ENCODE measurements around the gene ZNF496.
"Not testable (repeated sequence)": the region's sequence is repeated elsewhere in the genome, so short reads cannot be mapped to it uniquely, and the experiment has no call there.

Gene ZNF496

DNA sequence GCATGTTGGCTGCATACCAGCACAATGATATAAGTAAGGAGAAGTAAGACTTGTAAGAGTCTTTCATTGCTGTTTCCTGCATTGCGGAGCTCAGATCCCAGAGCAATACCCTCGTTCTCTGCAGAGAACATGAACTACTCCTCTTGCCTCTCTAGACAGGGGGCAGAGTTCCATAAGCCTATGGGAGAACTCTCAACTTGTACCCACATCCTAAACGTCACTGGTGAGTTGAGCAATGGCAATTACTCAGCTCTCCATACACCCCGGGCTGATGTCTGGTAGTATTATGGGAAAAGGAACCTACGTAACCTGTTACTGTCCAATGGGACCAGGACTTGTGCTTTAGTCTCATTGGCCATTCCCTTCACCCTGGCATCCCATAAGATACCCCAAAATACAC, 27.3 kb upstream of the ZNF496 start:
- no peak for DNase-seq

DNA sequence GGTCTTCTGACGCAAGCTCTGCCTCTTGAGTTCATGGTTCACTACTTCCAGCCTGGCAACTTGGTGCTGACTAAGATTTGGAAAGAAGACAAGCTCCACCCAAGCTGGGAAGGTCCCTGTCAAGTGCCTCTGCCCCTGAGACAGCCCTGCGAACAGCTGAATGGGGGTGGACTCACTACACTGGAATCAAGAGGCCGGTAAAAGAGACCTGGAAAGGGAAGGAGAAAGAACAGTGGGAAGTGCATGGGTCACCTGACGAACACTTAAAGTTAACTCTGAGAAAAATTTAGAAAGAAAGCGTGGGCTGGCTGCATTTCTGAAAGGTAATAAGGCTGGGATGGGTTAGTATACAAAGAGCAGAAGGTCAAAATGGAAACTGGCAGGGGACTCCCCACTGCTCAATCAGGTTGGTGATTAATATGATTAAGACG, 26.1 kb upstream of the ZNF496 start:
- DNase-seq = no peak

DNA sequence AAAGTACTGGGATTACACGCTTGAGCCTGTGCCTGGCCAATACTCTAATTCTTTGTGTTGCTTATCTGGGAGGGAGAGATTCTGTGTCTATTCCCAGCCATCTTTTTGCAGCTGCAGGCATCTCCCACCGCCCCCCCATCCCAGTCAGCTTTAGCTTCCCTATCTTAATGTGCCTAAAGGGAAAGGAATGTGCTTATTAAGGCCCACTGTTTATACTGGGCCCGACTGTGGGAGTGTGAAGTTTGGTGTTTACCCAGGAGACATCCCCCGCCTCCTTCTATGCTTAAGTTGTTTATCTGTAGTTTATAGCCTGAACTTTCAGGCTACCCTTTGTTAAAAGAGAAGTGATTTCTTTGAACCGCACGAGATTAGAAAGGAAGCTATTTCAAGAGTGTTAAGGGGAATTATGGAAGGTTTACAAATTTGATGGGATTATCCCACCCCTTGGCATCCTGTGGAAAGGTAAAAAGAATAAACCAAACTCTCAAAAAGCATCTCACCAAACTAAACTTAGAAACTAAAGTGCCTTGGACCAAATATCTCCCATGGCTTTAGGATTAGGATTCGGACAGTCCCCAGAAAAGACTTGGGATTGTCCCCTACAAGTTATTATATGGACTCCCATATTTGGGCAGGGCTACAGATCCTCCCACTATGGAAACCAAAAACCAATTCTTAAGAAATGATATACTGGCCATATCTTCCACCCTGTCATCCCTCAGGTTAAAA, 25.5 kb upstream of the ZNF496 start:
- no peak for DNase-seq

DNA sequence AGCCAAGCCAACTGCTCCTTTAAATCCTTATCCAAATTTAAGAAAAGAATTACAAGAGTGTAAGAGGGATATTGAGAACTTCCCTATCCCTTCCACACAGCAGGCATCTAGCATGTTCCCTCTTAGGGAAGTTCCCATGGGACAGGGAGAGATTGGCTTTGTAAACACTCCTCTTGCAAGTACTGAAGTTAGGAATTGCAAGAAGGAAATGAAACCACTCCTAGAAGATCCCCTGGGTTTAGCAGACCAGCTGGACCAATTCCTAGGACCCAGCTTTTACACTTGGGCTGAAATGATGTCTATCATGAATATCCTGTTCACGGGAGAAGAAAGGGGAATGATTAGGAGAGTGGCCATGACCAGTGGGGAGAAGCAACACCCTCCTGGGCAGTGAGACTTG, 23.5 kb upstream of the ZNF496 start:
- not testable (repeated sequence) for DNase-seq

DNA sequence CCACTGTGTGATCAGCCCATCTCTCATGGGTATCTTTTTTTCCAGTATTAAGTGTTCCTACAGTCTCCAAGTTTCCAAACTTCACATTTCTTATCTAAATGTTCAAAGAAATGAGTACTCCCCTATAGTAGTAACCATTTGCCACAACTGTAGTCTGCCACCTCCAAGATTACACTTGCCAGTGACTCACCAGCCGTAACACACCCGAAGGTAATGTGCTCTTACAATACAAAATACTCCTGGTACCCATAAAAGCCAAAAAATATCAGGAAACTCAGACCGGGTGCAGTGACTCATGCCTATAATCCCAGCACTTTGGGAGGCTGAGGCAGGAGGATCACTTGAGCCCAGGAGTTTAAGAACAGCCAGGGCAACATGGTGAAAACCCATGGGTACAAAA, 20.5 kb upstream of the ZNF496 start:
- DNase-seq = no peak

DNA sequence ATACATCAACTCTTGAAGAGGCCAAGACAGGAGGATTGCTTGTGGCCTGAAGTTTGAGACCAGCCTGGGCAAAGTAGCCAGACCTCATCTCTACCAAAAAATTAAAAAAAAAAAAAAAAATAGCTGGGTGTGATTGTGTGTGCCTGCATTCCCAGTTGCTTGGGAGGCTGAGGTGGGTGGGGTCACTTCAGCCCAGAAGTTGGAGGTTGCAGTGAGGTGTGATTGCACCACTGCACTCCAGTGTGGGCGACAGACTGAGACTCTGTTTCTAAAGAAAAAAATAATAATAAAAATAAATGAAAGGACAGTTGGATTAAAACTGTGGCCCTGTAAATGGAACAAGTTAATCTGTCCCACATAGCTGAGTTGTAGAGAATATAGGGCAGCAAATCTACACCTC, 18.9 kb upstream of the ZNF496 start:
- DNase-seq = no peak

DNA sequence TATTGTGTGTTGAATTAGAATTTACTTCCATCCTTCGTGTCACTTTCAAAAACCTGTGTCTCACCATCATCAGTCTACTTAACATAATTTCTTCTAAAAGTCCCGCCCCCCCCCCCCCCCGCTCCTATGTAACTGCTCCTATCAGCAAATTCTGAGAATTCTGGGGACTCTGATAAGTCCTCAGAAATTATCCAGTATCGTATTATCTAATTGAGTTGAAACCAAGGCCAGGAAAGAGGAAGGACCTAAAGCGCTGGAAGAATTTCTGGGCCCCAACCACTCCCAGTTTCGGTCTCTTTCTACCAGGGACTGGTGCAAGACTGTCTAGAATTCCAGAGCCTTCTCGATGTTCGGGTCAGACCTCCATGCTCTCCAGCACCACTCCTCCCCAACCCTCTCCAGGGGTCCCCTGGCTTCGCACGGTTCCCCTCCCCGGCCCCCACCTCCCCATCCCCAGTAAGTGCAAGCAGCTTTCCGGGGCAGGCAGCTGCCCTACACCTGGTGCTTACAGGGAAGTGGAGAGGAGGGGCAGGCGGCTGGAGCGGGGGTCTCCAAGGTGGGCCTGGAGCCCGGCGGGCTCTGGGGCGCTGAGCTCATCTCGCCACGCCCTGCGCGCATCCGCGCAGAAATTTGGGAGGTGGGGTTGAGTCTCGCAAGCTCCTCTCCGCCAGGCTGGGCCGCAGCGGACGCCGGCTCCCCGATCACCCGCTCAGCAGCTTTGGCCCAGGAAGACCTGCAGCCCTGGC, 16.0 kb upstream of the ZNF496 start:
- DNase-seq = no peak

DNA sequence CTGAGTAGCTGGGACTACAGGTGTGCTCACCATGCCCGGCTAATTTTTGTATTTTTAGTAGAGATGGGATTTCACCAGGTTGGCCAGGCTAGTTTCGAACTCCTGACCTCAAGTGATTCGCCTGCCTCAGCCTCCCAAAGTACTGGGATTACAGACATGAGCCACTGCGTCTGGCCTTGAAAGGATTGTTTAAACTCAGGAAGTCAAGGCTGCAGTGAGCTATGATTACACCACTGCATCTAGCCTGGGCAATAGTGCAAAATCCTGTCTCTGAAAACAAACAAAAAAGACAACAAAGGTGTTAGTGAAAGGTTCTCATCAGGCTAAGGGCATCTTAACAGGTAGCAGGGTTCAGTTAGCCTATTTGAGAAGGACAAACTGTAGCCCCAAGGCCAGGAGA, 14.2 kb upstream of the ZNF496 start:
- DNase-seq = no peak

DNA sequence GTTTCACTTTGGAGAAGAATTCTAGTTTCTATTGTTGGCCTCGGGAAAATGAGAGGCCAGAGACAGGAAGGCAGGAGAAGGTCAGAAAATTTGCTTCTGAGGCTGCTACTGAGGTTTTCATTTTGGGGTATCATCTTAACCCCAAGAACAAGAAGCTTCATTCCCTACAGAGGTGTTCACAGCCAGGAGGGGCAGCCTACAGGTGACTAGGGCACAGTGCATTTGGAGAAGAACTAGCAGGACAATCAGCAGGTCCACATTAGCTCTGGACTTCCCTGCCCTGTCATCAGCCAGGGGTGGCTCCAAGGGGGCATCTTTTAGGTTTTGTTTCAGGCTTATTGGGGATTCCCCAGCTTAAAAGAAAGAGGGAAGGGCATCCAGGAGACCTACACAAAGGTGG, 12.1 kb upstream of the ZNF496 start:
- no peak for DNase-seq

DNA sequence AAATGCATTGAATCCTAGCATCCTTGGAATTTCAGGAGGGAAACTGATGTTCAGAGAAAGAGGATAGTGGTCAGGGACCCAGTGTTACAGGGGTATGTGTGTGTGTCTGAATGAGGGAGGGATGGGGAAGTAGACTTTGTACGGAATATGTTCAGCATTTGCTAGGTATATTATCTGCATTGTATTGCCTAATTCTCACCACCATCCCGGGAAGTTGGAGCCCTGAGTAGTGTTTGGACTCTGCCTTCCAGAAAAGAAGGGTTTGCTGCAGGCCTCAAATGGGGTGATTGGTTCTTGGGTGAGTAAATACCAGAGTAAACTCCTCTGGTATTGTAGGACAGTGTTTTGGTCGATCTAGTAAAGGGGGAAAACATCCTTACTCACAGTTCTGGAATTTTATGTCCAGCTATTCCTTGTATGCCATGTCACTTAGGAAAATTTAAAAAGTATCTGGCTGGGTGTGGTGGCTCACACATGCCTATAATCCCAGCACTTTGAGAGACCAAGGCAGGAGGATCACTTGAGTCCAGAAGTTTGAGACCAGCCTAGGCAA, 7.1 kb upstream of the ZNF496 start:
- no peak for DNase-seq

DNA sequence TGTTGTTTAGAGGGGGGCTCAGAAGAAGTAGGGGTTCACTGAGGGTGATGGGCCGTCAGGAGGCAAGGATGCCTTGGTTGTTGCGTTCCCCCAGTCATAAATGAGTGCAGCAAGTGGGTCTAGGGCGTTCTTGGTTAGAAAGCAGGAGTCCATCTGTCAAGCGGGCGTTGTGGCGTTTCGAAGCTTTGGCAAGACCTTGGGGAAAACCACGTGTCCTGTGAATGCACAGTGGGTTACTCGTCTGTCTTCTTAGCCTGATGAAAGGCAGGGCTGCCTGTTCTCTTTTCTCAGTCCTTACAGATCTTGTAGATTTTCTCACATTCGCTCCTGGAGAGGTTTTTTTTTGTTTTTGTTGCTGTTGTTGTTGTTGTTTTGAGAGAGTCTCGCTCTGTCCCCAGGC, 6.3 kb upstream of the ZNF496 start:
- no peak for DNase-seq

DNA sequence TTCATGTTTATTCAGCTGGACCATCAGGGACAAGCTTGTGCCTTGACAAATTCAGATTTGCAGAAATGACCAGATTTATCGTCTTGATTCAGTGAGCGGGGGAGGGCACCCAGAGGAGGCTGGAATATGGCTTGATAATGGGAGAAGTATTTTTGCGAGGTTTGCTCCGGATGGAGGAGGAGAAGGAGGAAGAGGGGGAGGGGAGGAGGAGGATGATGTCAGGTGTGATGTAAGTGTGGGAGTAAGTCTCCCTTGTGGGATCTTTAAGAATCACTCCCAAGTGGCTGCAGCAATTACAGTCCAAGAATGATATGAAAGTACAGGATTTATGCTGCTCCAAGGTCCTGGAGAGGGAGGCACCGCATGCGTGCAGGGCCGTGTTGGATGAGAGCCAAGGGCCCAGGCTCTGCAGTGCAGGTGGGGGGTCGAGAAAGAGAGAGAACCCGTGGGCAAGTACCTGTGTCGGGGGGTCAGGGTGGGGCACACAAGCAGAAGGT, 5.6 kb upstream of the ZNF496 start:
- no peak for DNase-seq

DNA sequence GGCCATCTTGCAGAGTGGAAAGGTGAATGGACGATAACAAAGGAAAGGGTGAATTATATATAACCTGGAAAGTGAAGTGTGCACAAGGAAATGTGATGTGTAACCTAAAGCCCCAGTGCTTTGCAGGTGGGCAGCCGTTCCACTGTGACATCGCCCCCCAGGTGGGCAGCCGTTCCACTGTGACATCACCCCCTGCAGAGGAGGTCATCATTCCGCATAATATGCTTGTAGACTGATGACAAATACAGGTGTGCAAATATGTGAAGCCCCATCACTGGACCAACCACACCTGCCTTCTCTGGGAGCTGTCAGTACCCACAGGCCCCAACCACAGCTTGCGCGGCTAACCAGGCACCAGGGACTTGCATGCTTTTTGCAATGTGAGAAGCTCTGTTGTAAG, 4.7 kb upstream of the ZNF496 start:
- DNase-seq = peak; percentile 5 to 90 (median 65)

DNA sequence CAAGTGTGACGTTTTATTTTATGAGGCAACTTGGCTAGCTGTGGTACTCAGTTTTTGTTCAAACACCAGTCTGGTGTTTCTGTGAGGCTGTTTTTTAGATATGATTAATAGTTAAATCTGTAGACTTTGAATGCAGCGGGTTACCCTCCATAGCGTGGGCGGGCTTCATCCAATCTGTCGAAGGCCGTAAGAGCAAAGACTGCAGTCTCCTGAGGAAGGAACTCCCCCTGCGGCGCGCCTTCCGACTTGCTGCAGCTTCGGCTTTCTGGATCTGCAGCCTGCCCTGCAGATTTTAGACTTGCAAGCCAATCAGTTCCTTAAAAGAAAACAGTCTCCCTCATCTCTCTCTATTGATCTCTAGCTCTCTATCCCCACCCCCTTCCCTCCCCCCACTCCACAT, 4.2 kb upstream of the ZNF496 start:
- DNase-seq = no peak

DNA sequence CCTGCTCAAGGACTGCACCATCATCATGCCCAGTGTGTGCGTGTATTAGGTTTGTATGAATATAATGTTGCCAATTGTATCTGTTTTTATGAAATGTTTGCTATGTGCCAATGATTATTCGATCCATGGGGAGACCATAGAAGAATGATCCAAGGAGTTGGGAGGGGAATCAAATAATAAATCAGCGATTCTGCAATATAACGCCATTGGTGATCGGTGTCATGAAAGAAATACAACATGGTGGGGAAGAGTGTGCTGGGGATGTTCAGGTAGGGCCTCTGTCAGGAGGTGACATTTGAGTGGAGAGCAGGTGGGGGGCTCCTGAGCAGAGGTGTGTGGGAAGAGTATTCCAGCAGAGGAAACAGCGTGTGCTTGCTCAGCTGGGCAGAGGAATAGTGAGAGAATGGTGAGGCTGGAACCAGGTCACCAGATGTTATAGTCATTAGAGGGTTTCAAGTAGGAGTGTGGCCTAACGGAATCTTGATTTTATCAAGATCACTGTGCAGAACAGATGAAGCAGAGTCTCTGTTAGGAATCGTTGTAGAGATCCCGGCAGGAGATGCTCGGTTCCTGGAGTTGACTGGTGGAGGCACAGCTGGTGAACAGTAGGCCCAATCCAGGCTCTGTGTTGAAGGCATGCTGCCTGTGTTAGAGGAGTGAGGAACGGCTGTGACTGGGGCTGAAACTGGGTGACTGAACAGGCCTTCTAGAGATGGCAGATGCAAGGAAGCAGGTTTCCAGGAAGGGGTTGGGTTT, 2.9 kb upstream of the ZNF496 start:
- no peak for DNase-seq

DNA sequence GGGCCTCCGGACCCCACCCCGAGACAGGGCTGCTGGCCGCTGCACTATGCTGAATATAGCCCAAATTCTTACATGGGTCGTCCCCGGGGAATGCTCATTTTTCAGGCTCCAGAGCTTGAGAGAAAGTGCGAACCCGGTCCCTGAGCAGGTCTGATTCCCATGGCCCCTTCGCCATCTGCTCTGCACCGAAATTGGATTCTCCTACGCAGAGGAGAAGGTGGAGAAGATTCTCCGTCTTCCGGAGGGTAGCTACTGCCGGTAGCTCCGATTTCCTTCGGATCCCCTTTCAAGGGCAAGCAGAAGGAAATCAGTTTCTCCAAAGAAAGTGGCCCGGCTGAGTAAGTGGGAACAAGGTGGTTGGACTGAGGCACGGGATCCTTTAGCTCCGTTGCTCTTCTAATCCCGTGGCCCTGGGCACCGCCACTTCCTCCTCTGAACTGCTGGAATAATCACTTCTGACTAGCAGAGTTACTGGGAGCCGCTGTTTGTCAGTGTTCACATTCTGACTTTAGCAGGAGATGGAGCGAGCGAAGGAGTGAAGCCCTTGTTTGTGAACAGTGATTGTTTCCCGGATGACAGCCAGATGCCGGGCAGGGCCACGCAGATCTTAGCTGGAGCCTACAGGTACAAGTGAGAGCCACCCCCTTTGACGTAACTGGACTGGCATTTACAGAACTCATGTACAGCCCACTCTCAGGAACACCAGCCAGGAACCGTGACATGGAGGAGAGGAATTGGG, 1.1 kb upstream of the ZNF496 start:
- DNase-seq = peak in 1 of 3 experiments; percentile 35

DNA sequence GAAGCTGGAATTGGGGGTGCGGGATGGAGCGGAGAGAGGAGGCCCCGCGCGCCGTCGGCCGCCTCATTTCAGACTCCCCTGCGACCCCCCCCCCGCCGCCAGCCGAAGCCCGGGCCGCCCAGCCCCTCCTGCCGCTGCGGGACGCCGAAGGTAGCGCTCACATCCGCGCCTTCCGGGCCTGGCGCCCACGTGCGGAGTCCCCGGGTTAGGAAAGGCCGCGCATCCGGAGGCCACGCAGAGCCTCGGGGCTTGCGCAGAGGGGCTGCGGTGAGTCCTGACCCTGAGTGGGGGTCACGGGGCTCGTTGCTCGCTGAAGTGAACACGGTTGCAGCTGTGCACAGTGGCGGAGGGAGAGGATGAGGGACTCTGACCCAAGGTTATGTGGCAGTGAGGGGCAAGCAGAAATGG, 552 bp upstream of the ZNF496 start:
- peak; percentile 5 to 81 (median 73) for DNase-seq

DNA sequence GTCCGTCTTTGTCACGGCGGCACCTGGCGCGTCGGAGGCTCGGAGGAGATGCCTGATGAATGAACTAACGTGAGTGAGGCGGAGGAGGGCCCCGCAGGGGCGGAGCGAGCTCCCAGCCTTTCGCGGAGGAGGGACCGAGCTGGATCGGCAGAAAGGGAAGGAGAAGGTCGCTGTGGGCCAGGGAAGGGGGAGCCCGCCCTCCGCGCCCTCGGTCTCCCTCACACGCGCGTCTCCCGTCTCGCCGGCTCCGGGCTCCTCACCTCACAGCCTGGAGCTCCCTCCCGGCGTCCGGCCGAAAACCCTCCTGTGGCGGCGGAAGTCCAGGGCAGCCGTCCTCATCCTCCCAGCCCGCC, 519 bp downstream of the ZNF496 start:
- peak; percentile 26 to 89 (median 83) for DNase-seq

DNA sequence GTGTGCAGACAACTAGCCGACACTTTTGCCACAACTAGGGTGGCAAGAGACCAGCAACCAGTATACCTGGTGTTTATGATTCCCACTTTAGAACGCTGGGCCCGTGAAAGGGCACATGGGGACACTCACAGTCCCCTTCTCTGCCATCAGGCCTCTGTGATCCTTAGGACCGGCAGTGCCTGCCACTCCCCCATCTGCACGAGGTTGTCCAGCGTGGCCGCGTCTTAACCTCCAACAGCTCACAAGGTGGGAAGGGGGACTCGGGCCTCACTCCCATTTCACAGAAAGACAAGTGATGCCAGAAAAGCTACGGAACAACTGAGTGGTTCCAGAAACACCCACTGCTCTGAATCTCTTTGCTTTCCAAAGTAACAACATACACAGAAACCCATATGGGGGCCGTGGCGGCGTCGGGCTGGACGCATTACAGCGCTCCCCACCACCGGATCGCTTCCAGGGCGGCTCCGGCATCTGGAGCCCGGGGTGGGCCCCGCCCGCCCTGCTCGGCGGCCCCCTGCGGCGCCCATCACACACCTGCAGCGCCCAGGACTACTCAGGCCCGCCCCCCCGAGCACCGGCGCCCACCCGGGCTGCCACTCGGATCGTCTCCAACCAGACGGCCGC, 1.0 kb downstream of the ZNF496 start:
- no peak for DNase-seq

DNA sequence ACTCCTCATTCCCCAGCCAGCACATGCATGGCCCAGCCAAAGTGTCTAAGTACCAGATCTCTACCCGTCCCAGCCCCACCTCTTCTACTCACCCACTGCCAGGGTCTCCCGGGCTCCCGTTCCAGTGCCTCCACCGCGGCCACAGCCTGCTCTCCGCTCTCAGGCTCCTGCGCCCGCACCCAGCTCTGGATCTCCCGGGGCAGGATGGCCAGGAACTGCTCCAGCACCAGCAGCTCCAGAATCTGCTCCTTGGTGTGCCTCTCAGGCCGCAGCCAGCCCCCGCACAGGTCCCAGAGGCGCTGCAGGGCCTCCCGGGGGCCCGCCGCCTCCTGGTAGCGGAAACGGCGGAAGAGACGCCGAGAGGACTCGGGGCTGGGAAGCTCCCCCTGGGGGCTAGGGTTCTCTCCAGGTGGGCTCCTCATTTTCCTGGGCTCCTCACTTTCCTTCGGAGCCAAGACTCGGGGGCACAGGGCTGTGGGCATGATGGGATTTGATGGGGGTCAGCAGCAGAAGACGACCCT, 2.5 kb downstream of the ZNF496 start:
- no peak for DNase-seq

DNA sequence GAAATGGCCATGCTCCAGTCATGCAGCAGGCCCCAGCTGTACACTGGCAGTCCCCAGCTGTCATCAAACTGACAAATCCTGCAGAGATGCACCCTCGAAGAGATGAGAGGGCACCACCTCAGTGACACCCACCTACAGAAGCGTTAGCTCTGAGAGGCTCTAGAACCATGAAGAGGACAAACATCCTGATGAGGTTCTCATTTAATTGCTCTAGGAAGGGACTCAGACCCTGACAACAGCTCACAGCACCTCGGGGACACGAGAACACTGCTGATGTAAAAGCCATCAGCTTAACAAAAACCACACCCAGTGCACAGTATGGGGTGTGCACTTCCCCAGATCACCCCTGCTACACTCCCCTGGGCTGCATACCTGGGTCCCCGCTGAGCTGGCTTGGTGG, 3.4 kb downstream of the ZNF496 start:
- no peak for DNase-seq
